ENCODE results near the gene TMEM192. TPM values are rescaled to one million over a fixed set of nuclear protein-coding genes. Genes with fewer than 3 reads are reported as not detected.

The TMEM192 gene
- total RNA-seq, 2 donors from 2014 or later = 4.7 to 18.6 TPM

DNA sequence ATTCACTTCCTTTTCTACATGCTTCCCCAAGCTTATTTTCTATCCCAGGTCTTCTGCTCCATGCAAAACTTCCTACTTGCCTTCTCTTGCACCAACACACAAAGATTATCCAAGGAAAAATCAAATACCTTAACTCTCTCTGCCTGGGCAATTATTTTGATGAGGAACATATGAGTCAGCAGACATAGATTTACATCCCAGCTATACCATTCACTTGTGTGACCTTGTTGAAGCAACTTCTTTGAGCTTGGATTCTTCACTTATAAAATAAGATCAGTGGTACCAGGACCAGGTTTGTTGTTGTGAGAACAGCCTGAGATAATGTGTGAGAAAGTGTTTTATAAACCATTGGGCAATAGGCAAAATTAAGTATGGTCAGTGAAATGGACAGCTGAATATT lies 39.1 kb upstream of the TMEM192 start:
- H3K27me3 ChIP-seq (replicated peaks; ENCODE audit: insufficient read depth) = no peaks in the 10 kb centered on the region
- H3K4me1 ChIP-seq (ENCODE audit: control insufficient read depth in 1 of 2, low read depth in 2 of 2) = no peaks in the 10 kb centered on the region
- DNase-seq (ENCODE audit: low spot score) = no peak
- H3K36me3 ChIP-seq = no peaks in the 10 kb centered on the region
- TF ChIP-seq, protein P1, sequence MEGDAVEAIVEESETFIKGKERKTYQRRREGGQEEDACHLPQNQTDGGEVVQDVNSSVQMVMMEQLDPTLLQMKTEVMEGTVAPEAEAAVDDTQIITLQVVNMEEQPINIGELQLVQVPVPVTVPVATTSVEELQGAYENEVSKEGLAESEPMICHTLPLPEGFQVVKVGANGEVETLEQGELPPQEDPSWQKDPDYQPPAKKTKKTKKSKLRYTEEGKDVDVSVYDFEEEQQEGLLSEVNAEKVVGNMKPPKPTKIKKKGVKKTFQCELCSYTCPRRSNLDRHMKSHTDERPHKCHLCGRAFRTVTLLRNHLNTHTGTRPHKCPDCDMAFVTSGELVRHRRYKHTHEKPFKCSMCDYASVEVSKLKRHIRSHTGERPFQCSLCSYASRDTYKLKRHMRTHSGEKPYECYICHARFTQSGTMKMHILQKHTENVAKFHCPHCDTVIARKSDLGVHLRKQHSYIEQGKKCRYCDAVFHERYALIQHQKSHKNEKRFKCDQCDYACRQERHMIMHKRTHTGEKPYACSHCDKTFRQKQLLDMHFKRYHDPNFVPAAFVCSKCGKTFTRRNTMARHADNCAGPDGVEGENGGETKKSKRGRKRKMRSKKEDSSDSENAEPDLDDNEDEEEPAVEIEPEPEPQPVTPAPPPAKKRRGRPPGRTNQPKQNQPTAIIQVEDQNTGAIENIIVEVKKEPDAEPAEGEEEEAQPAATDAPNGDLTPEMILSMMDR (IDR thresholded peaks at IDR 0.05) = no peak
- H3K27ac ChIP-seq = no peak overlapping the region
- H3K9me3 ChIP-seq = no peaks in the 10 kb centered on the region
- H3K4me3 ChIP-seq = no peak overlapping the region
- ATAC-seq (ENCODE audit: insufficient number of reproducible peaks, low FRiP score, low read depth) = no peak

DNA sequence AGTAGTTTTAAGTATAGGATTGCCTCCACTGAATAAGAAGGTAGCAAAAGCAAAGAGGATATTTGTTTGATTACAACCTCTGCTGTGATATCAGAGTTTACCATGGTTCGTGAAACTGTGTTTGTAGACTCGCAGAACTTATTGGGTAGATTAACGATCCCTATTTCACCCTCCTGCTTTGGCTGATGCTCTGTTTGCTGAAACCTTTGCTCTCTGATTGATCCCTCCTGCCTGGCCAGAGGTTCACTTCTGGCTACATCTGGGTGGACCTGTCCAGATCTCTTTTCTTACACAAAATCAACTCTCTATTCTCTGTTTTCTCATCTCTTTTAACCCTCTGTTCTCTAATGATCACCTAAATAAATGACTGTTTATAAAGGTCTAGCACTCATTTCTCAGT lies 37.9 kb upstream of the TMEM192 start:
- Histone ChIP-seq H3K36me3 (no peaks in the 10 kb centered on the region), H3K4me3 (no peak overlapping the region), H3K4me1 (ENCODE audit: control insufficient read depth in 1 of 2, low read depth in 2 of 2) (no peaks in the 10 kb centered on the region), H3K27ac (no peak overlapping the region), H3K27me3 (replicated peaks; ENCODE audit: insufficient read depth) (no peaks in the 10 kb centered on the region), H3K9me3 (no peaks in the 10 kb centered on the region)
- TF ChIP-seq, protein P1 (IDR thresholded peaks at IDR 0.05) = no peak
- ATAC-seq (ENCODE audit: insufficient number of reproducible peaks, low FRiP score, low read depth) = no peak
- no peak for DNase-seq (ENCODE audit: low spot score)

DNA sequence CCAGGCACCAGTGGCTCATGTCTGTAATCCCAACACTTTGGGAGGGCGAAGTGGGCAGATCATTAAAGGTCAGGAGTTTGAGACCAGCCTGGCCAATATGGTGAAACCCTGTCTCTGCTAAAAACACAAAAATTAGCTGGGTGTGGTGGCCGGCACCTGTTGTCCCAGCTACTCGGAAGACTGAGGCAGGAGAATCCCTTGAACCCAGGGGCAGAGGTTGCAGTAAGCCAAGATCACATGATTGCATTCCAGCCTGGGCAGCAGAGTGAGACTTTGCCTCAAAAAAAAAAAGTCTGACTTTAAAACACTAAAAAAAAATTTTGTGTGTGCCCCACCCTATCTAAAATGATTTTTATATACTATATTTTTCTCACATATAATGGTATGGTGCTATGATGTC lies 26.2 kb upstream of the TMEM192 start:
- H3K9me3 ChIP-seq = no peaks in the 10 kb centered on the region
- ATAC-seq (ENCODE audit: insufficient number of reproducible peaks, low FRiP score, low read depth) (no peak), DNase-seq (ENCODE audit: low spot score) (no peak)
- no peaks in the 10 kb centered on the region for H3K4me1 ChIP-seq (ENCODE audit: control insufficient read depth in 1 of 2, low read depth in 2 of 2)
- no peak overlapping the region for H3K4me3 ChIP-seq
- TF ChIP-seq, protein P1 (IDR thresholded peaks at IDR 0.05) = no peak
- no peaks in the 10 kb centered on the region for H3K36me3 ChIP-seq
- H3K27me3 ChIP-seq (replicated peaks; ENCODE audit: insufficient read depth) = no peaks in the 10 kb centered on the region
- H3K27ac ChIP-seq = no peak overlapping the region

DNA sequence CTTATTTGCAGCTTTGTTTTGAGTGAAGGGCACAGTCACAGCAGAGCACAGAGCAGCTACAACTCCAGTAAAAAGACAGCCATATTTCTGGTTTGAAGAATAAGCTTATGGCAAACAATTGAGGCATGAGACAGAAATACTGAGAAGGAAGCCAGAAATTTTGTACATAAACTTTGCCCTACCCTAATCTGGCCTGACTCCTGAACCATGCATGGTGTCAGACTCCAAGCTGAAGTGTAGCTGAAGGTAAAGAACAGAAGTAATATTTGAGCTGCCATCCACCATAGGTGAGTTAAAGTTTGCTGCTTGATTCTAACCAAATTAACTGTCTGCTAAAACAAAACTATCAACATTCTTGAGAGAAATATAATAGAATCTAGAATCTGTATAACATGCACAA lies 24.5 kb upstream of the TMEM192 start:
- no peak overlapping the region for H3K27ac ChIP-seq
- H3K4me1 ChIP-seq (ENCODE audit: control insufficient read depth in 1 of 2, low read depth in 2 of 2) = no peaks in the 10 kb centered on the region
- ATAC-seq (ENCODE audit: insufficient number of reproducible peaks, low FRiP score, low read depth) (no peak), DNase-seq (ENCODE audit: low spot score) (no peak)
- H3K36me3 ChIP-seq = no peaks in the 10 kb centered on the region
- TF ChIP-seq, protein P1 (IDR thresholded peaks at IDR 0.05) = no peak
- H3K4me3 ChIP-seq = no peak overlapping the region
- no peaks in the 10 kb centered on the region for H3K27me3 ChIP-seq (replicated peaks; ENCODE audit: insufficient read depth)
- no peaks in the 10 kb centered on the region for H3K9me3 ChIP-seq

DNA sequence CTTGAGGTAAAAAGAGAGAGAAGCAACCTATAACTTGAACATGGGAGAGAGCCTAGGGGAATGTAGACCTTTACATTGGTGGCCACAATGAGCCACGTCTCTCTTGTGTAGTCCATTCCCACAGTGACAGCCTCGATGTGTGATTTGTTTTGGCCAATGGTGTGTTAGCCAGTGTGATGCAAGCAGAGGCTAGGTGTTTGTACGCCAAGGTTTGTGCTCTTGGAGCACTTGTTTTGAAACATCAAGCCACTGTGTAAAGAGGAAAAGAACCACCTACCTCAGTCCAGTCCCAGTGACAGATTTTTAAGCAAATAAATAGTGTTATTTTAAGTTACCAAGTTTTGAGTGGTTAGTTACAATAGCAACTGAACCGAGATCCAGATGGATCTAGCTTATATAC lies 23.9 kb upstream of the TMEM192 start:
- H3K27me3 ChIP-seq (replicated peaks; ENCODE audit: insufficient read depth) = no peaks in the 10 kb centered on the region
- TF ChIP-seq, protein P1 (IDR thresholded peaks at IDR 0.05) = no peak
- no peaks in the 10 kb centered on the region for H3K36me3 ChIP-seq
- H3K9me3 ChIP-seq = no peaks in the 10 kb centered on the region
- no peak overlapping the region for H3K27ac ChIP-seq
- no peak overlapping the region for H3K4me3 ChIP-seq
- H3K4me1 ChIP-seq (ENCODE audit: control insufficient read depth in 1 of 2, low read depth in 2 of 2) = no peaks in the 10 kb centered on the region
- DNase-seq (ENCODE audit: low spot score) = no peak
- no peak for ATAC-seq (ENCODE audit: insufficient number of reproducible peaks, low FRiP score, low read depth)

Data from thoracic aorta (tissue), 2 donors.